GM21528 (cell line): ENCODE results near the gene CIZ1.
"Not testable (repeated sequence)": the region's sequence is repeated elsewhere in the genome, so short reads cannot be mapped to it uniquely, and the experiment has no call there.

ENCODE experiments used
- ATAC-seq: cut with Tn5 transposase; IDR thresholded peaks from one replicate; pipeline ENCODE4 v1.9.1; 2021; ENCODE audit warnings: mild to moderate bottlenecking, moderate library complexity; ENCODE audit not compliant: unreplicated experiment, low FRiP score

The CIZ1 gene, protein sequence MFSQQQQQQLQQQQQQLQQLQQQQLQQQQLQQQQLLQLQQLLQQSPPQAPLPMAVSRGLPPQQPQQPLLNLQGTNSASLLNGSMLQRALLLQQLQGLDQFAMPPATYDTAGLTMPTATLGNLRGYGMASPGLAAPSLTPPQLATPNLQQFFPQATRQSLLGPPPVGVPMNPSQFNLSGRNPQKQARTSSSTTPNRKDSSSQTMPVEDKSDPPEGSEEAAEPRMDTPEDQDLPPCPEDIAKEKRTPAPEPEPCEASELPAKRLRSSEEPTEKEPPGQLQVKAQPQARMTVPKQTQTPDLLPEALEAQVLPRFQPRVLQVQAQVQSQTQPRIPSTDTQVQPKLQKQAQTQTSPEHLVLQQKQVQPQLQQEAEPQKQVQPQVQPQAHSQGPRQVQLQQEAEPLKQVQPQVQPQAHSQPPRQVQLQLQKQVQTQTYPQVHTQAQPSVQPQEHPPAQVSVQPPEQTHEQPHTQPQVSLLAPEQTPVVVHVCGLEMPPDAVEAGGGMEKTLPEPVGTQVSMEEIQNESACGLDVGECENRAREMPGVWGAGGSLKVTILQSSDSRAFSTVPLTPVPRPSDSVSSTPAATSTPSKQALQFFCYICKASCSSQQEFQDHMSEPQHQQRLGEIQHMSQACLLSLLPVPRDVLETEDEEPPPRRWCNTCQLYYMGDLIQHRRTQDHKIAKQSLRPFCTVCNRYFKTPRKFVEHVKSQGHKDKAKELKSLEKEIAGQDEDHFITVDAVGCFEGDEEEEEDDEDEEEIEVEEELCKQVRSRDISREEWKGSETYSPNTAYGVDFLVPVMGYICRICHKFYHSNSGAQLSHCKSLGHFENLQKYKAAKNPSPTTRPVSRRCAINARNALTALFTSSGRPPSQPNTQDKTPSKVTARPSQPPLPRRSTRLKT

DNA sequence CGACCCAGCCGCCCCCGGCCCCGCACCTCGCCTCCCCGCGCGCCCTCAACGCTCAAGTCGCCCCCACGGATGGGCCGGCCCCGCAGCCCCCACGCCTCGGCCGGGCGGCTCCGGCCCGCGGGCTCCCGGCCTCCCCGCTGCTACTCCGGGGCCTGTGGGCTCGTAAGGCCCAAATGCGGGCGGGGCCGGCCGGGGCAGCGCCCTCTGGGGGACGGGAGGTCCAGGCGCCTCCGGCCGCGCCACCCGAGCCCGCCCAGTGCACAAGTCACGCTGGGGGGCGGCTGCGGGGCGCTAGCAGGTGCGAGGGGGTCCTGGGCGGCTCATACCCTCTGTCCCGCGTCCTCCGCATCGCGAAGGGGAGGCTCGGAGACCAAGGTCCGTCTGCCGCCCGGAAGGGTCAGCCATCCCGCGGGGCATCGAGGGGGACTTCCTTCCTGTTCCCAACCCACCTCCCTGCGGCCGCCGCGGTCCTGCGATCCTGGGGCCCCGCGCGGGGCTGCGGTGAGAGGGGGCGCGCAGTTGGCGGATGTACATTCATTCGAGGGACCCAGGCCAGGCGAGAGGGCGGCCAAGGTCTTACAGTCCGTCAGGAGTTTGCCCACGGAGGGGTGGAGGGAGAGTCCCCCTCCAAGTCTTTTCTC is at the start of gene CIZ1:
Gene CIZ1, minus strand, starts transcription at position 167 of the 641 bp plus-strand sequence. CDS start 715 bp downstream, outside the sequence.
- peak; percentile 89 for ATAC-seq

DNA sequence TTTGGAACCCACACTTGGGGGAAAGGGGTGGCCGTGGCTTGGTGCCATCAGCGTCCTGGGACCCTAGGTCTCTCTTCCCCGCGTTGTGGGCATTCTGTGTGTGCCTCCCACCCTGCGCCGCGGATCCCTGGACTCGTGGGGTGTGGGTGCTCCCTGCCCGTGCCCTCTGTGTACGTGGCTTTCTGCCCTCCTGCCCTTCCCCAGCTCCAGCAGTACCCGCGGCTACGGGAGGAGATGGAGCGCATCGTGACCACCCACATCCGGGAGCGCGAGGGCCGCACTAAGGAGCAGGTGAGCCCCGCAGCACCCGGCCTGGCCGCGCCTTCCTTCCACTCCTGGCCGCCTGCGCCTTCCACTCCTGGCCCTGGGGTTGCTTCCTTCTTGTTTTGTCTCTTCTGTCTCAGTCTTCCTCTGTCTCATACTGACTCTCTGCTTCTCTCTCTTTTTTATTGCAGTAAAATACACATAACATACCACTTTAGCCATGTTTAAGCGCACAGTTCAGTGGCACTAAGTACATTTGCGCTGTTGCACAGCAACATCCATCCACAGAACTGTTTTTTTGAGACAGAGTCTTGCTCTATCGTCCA is 42.5 kb upstream of the CIZ1 start:
- no peak for ATAC-seq

DNA sequence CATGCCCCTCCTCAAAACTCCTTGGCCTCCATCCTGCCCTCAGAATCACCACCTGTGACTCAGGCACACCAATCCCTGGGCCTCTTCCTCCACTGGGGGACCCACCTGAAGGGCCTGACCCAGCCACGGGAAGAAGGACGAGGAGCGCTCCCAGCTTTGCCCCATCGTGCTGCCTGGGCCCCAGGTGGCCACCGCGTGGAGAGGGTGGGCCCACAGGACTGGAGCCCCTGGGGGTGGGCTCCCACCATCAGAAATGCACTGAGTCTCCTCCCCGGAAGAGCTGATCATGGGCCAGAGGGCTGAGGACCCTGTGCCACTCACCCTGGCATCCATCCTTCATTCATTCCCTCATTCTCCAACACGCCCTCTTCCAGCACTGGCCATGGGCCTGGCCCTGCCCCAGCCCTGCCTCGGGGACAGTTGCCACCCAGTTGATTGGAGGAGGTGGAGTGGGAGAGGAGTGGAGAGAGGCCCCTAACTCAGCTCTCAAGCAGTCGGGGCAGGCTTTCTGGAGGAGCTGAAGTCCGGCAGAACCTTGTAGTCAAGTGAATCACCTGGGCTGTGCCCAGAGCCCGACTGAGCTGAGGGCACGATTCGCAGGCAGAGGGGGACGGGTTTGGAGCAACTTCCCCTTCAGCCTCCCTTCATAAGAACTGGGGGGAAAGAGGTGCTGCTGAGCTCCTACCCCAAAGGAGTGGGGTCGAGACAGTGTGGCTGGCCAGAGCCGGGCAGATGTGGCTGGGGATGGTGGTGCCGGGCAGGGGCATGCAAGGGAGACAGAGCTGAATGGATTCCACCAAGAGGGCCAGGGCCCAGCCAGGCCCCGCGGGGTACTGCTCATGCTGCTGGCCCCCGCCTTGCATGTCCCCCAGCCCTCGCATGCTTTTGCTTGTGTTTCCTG is 41.4 kb upstream of the CIZ1 start:
- no peak for ATAC-seq

- no peak for ATAC-seq
These were observed 40.5 kb upstream of the CIZ1 start for GRCh38 chr9:128231638-128232527.

- not testable (repeated sequence) for ATAC-seq
These were observed 39.5 kb upstream of the CIZ1 start for GRCh38 chr9:128230897-128231296.

- no peak for ATAC-seq
These were observed 35.0 kb upstream of the CIZ1 start for GRCh38 chr9:128226412-128226801.

GRCh38 chr9:128225770-128226411 is 34.5 kb upstream of the CIZ1 start:
- no peak for ATAC-seq

DNA sequence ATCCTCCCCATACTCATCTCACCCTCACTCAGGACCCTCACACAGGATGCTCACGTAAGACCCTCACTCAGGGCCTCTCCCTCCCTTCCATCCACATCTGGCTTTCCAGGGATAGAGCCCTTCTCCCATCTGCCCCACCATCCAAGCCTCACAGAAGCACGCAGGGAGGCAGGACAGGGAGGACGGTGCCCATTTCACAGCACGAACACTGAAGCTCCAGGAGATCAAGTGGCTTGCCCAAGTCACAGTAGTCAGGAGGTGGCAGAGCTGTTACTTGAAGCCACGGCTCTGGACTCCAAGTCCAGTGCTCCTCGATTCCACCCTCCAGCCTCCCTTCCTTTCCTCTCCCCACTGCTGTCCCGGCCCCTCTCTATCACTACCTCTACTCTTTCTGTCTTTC is 33.5 kb upstream of the CIZ1 start:
- ATAC-seq, result no peak

DNA sequence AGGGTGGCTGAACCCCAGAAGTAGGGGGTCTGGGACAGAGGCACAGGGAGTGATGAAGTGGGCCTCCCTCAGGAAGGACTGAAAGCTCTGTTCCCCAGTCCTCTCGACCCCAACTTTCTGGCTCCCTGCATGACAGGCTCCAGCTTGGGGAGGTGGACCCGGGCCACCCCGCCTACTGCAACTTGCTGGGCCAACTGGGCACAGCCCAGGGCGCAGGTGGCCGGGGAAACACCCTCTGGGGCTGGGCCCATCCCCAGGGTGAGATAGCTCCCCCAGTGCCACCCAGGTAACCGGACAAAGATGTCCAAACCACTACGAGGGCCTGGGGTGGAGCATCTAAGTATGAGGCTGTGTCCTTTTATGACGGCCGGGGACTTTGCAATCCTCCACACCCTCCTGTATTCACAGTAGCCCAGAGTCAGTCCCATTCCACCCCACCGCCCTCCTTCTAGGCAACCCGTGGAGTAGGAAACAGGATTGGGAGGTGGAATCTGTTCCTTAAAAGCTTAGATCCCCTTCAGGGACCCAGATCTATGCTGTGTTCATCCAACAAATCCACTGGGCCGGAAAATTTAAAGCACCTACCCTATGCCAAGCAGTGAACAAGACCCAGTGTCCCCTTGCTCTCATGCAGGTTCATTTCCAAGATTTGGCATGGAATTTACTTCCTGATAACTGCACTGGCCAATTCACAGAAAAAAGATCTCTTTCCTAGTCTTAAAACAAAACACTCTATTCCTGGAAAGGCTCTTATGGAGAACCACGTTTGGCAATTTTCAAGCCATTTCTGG is 31.7 kb upstream of the CIZ1 start:
- ATAC-seq, result no peak

- no peak for ATAC-seq
These were observed 30.7 kb upstream of the CIZ1 start for GRCh38 chr9:128222026-128222425.

DNA sequence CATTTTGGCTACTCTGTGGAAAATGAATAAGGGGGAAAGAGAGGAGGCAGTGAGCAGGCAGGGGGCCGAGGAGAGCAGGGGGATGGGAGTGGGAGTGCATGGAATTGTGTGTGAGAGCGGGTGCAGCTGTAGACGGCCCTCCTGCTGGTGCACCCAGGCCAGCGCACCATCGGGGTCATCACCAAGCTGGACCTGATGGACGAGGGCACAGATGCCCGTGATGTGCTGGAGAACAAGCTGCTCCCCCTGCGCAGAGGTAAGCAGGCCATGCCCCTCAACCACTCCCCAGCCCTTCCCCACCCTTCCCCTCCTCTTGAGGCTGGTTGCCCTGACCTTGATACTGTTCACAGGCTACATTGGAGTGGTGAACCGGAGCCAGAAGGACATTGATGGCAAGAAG is 28.5 kb upstream of the CIZ1 start:
- ATAC-seq, result no peak

GRCh38 chr9:128218518-128219389 is 27.4 kb upstream of the CIZ1 start:
- peak; percentile 86 for ATAC-seq

- no peak for ATAC-seq
These were observed 26.8 kb upstream of the CIZ1 start for GRCh38 chr9:128218172-128218517.

DNA sequence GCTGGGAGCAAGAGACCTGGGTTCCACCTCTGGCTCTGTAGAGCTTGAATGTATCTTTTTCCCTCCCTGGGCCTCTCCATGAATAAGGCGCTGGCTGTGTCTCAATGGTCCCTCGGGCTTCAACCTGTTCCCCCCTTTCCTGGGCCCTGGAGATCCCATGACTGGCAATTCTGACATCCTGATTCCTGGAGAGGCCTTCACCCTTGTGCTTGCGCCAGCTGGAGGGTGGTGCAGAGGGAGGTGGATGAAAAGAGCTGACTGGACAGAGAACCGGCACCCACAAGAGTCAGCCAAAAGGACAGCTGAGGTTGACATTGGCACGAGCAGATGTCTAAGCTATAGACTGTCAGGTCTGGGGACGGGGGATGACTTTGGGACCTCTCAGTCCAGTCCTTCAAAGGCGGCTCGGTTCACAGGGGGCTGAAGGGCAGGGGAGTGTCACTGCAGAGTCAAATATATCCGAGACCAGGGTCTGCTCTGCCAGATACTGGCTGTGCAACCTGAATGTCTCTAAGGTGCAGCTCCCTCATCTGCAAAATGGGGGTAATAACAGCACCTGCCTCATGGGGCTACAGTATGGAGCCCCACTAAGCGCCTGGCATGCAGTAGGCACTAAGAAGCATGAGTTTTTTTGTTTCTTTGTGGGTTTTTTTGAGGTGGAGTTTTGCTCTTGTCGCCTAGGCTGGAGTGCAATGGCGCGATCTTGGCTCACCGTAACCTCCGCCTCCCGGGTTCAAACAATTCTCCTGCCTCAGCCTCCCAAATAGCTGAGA is 25.6 kb upstream of the CIZ1 start:
- ATAC-seq, result no peak

GRCh38 chr9:128215491-128216409 is 24.4 kb upstream of the CIZ1 start:
- ATAC-seq, result no peak
